Karpas-422 (cell line): ENCODE results near the gene MCAM. TPM values are rescaled to one million over a fixed set of nuclear protein-coding genes. Genes with fewer than 3 reads are reported as not detected.

Source experiments
- DNase-seq: peaks from one replicate; pipeline ENCODE4 v3.0.0-alpha.2; 2015
- H2AFZ ChIP-seq: fragments of 200-600 bp; sonication (generic); 2 replicates; pipeline ENCODE4 v1.6.1; 2014; ENCODE audit warnings: antibody characterized with exemption, low read length, mixed read lengths
- H3K27ac ChIP-seq: fragments of 200-600 bp; sonication (generic); 2 replicates; pipeline ENCODE4 v1.5.1; 2014; ENCODE audit warnings: mild to moderate bottlenecking, low read length, moderate library complexity
- H3K27me3 ChIP-seq: fragments of 200-600 bp; sonication (generic); 2 replicates; pipeline ENCODE4 v1.6.1; 2014; ENCODE audit warnings: low read length, mixed read lengths
- H3K36me3 ChIP-seq: fragments of 200-600 bp; sonication (generic); 2 replicates; pipeline ENCODE4 v1.6.1; 2014; ENCODE audit warnings: low read length, mixed read lengths; ENCODE audit not compliant: insufficient read depth
- H3K4me1 ChIP-seq: fragments of 200-600 bp; sonication (generic); 2 replicates; pipeline ENCODE4 v1.6.1; 2014; ENCODE audit warnings: mild to moderate bottlenecking, low read length, mixed read lengths
- H3K4me2 ChIP-seq: fragments of 200-600 bp; sonication (generic); 2 replicates; pipeline ENCODE4 v1.6.1; 2014; ENCODE audit warnings: low read length, low read depth, mild to moderate bottlenecking; ENCODE audit not compliant: poor library complexity, severe bottlenecking
- H3K4me3 ChIP-seq: fragments of 200-600 bp; sonication (generic); 2 replicates; pipeline ENCODE4 v1.5.1; 2014; ENCODE audit warnings: mild to moderate bottlenecking, antibody characterized with exemption, low read length, mixed read lengths
- H3K79me2 ChIP-seq: fragments of 200-600 bp; sonication (generic); 2 replicates; pipeline ENCODE4 v1.6.1; 2014; ENCODE audit warnings: mild to moderate bottlenecking, low read length, mixed read lengths
- H3K9ac ChIP-seq: fragments of 200-600 bp; sonication (generic); 2 replicates; pipeline ENCODE4 v1.6.0; 2014; ENCODE audit warnings: low read length
- H3K9me2 ChIP-seq: fragments of 200-600 bp; sonication (generic), shearing (Covaris generic); replicated peaks from 2 replicates; pipeline ENCODE4 v1.6.0; 2014; ENCODE audit warnings: mild to moderate bottlenecking, low read length, moderate library complexity; ENCODE audit not compliant: insufficient read depth
- H3K9me3 ChIP-seq: fragments of 300-700, 200-600 bp; sonication (generic); 2 replicates; pipeline ENCODE4 v1.6.1; 2014; ENCODE audit warnings: low read length, mixed read lengths
- H4K20me1 ChIP-seq: fragments of 200-600 bp; sonication (generic); 2 replicates; pipeline ENCODE4 v1.6.1; 2014; ENCODE audit warnings: mild to moderate bottlenecking, antibody characterized with exemption, low read length, low read depth; ENCODE audit not compliant: insufficient read depth
- total RNA-seq: library from RNA; depleted of rRNA; stranded (reverse); fragments of >200 nt; shearing (Covaris generic); gene quantifications from 2 replicates; pipeline ENCODE4 v1.2.3, GENCODE V29; 2014; ENCODE audit warnings: low replicate concordance

The MCAM gene
- total RNA-seq, 1 experiment from 2014 or later: 2.0 TPM

GRCh38 chr11:119318240-119319135, 1.6 kb upstream of the MCAM start:
- H3K36me3 ChIP-seq: no peaks in the 10 kb centered on the region
- no peaks in the 10 kb centered on the region for H3K9me2 ChIP-seq
- DNase-seq: peak; percentile 65
- no peak overlapping the region for H3K27ac ChIP-seq
- H4K20me1 ChIP-seq: no peaks in the 10 kb centered on the region
- no peaks in the 10 kb centered on the region for H3K79me2 ChIP-seq
- H3K9me3 ChIP-seq: no peaks in the 10 kb centered on the region
- H3K4me1 ChIP-seq: peaks cover 65% of the 10 kb centered on the region
- H3K4me3 ChIP-seq: no peak overlapping the region
- no peak overlapping the region for H3K9ac ChIP-seq
- no peak overlapping the region for H2AFZ ChIP-seq
- no peaks in the 10 kb centered on the region for H3K27me3 ChIP-seq
- H3K4me2 ChIP-seq: no peak overlapping the region

GRCh38 chr11:119317592-119318239, 786 bp upstream of the MCAM start:
- Histone ChIP-seq H3K4me3 (no peak overlapping the region; the same call in 1 of the 2 replicates), H3K4me2 (no peak overlapping the region), H3K27me3 (no peaks in the 10 kb centered on the region), H3K79me2 (no peaks in the 10 kb centered on the region), H3K9ac (no peak overlapping the region), H2AFZ (no peak overlapping the region), H4K20me1 (no peaks in the 10 kb centered on the region), H3K27ac (no peak overlapping the region), H3K4me1 (peaks cover 65% of the 10 kb centered on the region), H3K9me3 (no peaks in the 10 kb centered on the region), H3K9me2 (no peaks in the 10 kb centered on the region), H3K36me3 (no peaks in the 10 kb centered on the region)
- no peak for DNase-seq

GRCh38 chr11:119316016-119316728, 758 bp downstream of the MCAM start:
- peaks cover 51% of the 10 kb centered on the region for H3K4me1 ChIP-seq

GRCh38 chr11:119315131-119316015, 1.6 kb downstream of the MCAM start:
- DNase-seq: peak; percentile 71
- Histone ChIP-seq H3K79me2 (no peaks in the 10 kb centered on the region), H3K27ac (no peak overlapping the region), H3K4me1 (peaks cover 43% of the 10 kb centered on the region), H3K9me3 (no peaks in the 10 kb centered on the region), H3K27me3 (no peaks in the 10 kb centered on the region), H4K20me1 (no peaks in the 10 kb centered on the region), H3K9ac (peak overlapping the region; percentile 54), H3K4me3 (peak overlapping the region; percentile 65), H3K36me3 (no peaks in the 10 kb centered on the region), H2AFZ (no peak overlapping the region; the same call in 1 of the 2 replicates), H3K9me2 (no peaks in the 10 kb centered on the region), H3K4me2 (peak overlapping the region; percentile 78)

More at GRCh38 chr11:119316016-119316728, 758 bp downstream of the MCAM start:
- H3K9me3 ChIP-seq: no peaks in the 10 kb centered on the region
- H3K9me2 ChIP-seq: no peaks in the 10 kb centered on the region
- H3K27ac ChIP-seq: no peak overlapping the region
- peak overlapping the region; percentile 65 for H3K4me3 ChIP-seq
- DNase-seq: peak; percentile 41
- no peak overlapping the region; the same call in 1 of the 2 replicates for H2AFZ ChIP-seq
- H3K9ac ChIP-seq: peak overlapping the region; percentile 54
- H3K27me3 ChIP-seq: no peaks in the 10 kb centered on the region
- no peaks in the 10 kb centered on the region for H4K20me1 ChIP-seq
- no peaks in the 10 kb centered on the region for H3K79me2 ChIP-seq
- no peaks in the 10 kb centered on the region for H3K36me3 ChIP-seq
- peak overlapping the region; percentile 78 for H3K4me2 ChIP-seq

- Histone ChIP-seq H3K4me2 (peak overlapping the region; percentile 78), H4K20me1 (no peaks in the 10 kb centered on the region), H3K79me2 (no peaks in the 10 kb centered on the region), H3K36me3 (no peaks in the 10 kb centered on the region), H3K9me2 (no peaks in the 10 kb centered on the region), H2AFZ (no peak overlapping the region), H3K9me3 (no peaks in the 10 kb centered on the region), H3K9ac (no peak overlapping the region), H3K27ac (no peak overlapping the region), H3K27me3 (no peaks in the 10 kb centered on the region), H3K4me1 (peaks cover 40% of the 10 kb centered on the region), H3K4me3 (no peak overlapping the region)
- no peak for DNase-seq
These were observed 2.2 kb downstream of the MCAM start for GRCh38 chr11:119314726-119315125.

- Histone ChIP-seq H3K9me2 (no peaks in the 10 kb centered on the region), H3K4me2 (no peak overlapping the region), H4K20me1 (no peaks in the 10 kb centered on the region), H3K79me2 (no peaks in the 10 kb centered on the region), H3K9me3 (no peaks in the 10 kb centered on the region), H3K27me3 (no peaks in the 10 kb centered on the region), H3K36me3 (no peaks in the 10 kb centered on the region), H3K9ac (no peak overlapping the region), H3K4me1 (peaks cover 10% of the 10 kb centered on the region), H2AFZ (no peak overlapping the region), H3K27ac (no peak overlapping the region), H3K4me3 (no peak overlapping the region)
- no peak for DNase-seq
These were observed 6.3 kb downstream of the MCAM start for GRCh38 chr11:119310682-119311052.

- Histone ChIP-seq H3K9me3 (no peaks in the 10 kb centered on the region), H3K9me2 (no peaks in the 10 kb centered on the region), H2AFZ (no peak overlapping the region), H3K27me3 (no peaks in the 10 kb centered on the region), H3K4me2 (no peak overlapping the region), H3K79me2 (no peaks in the 10 kb centered on the region), H3K27ac (no peak overlapping the region), H3K9ac (no peak overlapping the region), H3K36me3 (no peaks in the 10 kb centered on the region), H3K4me3 (no peak overlapping the region), H3K4me1 (peaks cover 5% of the 10 kb centered on the region), H4K20me1 (no peaks in the 10 kb centered on the region)
- no peak for DNase-seq
These were observed 6.8 kb downstream of the MCAM start for GRCh38 chr11:119309953-119310681.
